HG03060 (cell line): Measurements from ENCODE around the gene HDGFL2.

ENCODE experiments used
- ATAC-seq: cut with Tn5 transposase; IDR thresholded peaks from one replicate; pipeline ENCODE4 v1.9.1; 2021; ENCODE audit warnings: low read depth, moderate number of reproducible peaks; ENCODE audit not compliant: unreplicated experiment

HDGFL2 gene

GRCh38 chr19:4548238-4548584 is 76.1 kb downstream of the HDGFL2 start:
- no peak for ATAC-seq

- ATAC-seq, result no peak
Measured at GRCh38 chr19:4550018-4550417, 77.9 kb downstream of the HDGFL2 start.

GRCh38 chr19:4550479-4551050 is 78.5 kb downstream of the HDGFL2 start:
- no peak for ATAC-seq
